GM18511 (cell line): ENCODE results near the gene NBDY.
"Not testable (repeated sequence)": the region's sequence is repeated elsewhere in the genome, so short reads cannot be mapped to it uniquely, and the experiment has no call there.

Source experiments
- ATAC-seq: cut with Tn5 transposase; IDR thresholded peaks from one replicate; pipeline ENCODE4 v1.9.1; 2021; ENCODE audit warnings: mild to moderate bottlenecking, moderate library complexity; ENCODE audit not compliant: unreplicated experiment

NBDY gene

DNA sequence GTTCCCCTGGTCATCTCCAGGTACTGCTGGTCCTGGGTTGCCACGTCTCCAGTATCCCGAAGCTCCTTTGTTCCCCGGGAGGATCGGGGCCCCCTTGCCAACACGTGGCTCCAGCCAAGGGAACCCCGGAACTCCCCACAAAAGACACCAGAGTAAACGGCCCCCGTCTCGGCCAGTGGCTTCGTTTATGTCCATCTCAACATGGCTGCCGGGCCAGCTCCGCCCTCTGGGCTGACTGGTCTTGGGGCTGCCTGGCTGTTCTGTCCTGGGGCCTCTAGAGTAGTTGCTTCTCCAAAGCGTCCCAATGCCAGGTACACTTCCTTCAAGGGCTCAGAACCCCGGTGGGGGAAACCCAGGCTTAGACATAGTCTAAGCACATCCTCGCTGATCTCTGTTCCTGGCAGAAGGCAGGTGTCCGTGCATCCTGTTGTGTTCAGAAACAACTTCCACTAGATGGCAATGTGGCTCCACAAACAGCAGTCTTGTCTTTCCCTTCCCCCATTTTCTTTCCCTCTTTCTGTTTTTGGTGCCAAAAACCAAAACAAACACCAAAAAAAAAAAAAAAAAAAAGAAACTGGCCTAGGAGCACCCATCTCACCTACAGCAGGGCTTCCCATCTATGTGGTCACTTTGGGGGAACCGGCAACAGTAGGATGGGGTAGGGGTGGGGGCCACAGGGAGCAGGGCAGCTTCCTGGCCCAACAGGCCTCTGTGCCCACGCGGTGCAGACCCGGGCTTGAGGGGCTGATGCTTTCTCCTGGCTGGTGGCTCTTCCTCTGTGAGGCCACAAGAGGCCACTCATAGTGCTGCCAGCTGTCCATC is 35.3 kb downstream of the NBDY start:
- ATAC-seq: peak; percentile 51

- peak; percentile 16 for ATAC-seq
Measured at GRCh38 chrX:56764975-56765791, 36.1 kb downstream of the NBDY start.

DNA sequence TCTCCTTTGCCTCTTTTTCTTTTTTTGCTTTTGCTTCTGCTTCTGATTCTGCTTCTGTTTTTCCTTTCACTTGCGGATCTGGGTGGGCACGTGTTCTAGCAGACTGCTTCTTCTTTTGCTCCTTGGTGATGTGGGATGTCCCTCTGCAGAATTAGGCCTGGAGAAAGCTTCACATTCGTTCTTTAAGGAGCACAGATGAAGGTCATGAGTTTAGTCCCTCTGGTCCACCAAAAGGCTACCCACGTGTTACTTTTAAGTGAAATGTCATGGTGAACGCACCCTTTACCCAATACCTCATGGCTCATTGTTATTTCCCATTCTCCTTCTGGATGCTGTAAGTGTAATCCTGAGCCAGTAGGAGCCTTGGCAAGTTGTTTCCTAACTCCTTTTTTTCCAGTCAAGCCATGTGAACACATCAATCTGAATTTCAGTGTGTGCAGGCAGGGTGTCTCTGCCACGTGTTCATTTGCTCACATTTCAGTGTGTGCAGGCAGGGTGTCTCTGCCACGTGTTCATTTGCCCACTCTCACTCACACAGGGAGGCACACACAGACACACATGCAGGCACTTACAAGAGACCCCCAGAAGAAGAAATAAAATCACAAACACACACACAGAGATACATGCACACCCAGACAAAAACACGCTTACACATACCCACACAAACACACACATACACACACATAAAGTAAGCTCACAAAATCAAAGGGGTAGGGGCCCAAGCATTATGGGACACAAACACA is 36.9 kb downstream of the NBDY start:
- no peak for ATAC-seq

DNA sequence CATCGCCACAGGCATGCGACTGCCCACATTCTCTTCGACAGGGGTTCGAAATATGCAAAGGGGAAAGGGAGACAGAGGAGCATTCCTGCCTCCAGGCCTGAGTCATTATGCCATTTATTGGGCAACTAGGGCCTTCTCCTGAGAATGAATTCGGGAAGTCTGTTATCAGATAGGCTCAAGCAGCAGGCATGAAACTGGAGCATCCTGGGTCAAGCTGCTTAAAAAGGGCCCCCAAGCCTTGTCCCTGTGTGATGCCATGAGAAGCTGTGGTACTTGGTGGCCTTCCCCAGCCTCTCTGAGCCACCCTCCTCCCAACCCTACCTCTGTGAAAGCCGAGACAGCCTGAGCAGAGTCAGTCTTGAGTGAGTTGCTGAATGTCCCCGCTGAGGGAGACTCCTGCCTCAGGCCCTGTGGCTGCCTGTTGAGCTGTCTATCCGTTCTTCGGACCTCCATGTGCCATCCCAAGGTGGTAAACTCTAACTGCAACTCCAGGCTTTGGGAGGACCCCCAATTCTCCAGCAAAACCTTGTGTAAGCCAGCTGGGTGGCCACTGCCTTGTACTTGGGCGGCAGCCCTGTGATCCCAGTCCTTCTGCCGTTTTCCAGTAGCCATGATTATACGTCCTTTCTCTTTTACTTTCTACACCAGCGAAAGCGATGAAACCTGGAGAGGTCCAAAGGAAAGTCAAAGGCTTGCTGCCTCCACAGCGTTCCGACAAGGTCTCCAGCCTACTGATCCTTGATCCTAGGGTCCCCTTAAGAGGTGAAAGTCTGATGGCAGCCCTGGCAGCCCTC is 37.7 kb downstream of the NBDY start:
- ATAC-seq: no peak

DNA sequence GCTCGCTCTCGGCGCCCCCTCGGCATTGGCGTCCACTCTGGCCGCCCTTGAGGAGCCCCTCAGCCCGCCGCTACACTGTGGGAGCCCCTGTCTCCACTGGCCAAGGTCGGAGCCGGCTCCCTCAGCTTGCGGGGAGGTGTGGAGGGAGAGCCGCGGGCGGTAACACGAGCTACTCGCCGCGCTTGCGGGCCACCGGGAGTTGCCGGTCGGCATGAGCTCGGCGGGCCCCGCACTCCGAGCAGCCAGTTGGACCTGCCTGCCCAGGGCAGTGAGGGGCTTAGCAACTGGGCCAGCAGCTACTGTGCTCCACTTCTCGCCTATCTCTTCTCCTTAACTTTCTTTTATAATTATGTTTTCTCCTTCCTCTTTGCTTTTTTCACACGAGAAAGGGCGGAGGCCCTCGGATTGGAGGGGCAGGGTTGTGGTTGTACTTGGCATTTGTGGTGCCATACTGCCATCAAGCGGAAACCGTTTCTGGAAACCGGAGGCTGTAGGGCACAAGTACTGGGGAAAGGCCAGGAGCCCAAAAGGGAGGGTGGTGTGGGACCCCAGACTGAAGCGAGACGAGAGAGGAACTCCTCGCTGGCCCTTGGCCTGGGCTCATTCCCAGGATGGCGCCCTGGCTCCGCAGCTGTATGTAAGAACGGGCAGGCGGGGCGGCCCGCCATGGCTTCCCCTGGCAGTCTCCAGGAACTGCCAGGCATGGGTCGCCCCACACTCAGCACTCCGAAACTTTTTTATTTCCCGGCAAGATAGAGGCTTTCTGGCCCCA is 38.5 kb downstream of the NBDY start:
- ATAC-seq: peak; percentile 17

GRCh38 chrX:56768120-56768660 is 39.1 kb downstream of the NBDY start:
- ATAC-seq: not testable (repeated sequence)

DNA sequence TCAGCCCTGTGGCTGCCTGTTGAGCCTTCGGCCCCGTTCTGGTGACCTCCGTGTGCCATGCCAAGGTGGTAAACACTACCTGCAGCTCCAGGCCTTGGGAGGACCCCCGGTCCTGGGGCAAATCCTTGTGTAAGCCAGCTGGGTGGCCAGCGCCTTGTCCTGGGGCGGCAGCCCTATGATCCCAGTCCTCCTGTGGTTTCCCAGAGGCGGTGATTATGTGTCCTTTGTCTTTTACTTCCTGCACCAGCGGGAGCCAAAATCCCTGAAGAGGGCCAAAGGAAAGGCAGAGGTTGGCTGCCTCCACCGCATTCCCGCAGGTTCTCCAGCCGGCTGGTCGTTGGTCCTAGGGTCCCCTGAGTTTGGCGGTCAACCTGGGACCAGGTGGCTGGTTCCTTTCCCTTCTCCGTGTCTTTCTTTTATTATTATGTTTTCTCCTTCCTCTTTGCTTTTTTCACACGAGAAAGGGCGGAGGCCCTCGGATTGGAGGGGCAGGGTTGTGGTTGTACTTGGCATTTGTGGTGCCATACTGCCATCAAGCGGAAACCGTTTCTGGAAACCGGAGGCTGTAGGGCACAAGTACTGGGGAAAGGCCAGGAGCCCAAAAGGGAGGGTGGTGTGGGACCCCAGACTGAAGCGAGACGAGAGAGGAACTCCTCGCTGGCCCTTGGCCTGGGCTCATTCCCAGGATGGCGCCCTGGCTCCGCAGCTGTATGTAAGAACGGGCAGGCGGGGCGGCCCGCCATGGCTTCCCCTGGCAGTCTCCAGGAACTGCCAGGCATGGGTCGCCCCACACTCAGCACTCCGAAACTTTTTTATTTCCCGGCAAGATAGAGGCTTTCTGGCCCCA is 43.9 kb downstream of the NBDY start:
- peak; percentile 44 for ATAC-seq

DNA sequence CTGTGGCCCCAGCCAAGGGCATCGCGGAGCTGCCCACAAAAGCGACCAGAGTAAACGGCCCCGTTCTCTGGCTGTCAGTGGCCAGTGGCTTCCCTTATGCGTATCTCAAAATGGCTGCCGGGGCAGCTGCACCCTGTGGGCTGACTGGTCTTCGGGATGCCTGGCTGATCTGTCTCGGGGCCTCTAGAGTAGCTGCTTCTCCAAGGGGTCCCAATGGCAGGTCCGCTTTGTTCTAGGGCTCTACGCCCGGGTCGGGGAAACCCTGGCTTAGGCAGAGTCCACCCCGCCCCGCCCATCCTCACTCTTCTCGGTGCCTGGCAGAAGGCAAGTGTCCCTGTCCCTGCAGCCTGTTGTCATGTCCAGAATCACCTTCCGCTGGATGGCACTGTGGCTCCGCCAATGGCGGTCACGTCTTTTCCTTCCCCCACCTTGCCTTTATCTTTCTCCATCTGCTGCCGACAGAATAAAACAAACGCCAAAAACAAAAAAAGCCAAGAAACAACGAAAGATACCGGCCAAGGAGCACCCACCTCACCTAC is 44.5 kb downstream of the NBDY start:
- ATAC-seq: peak; percentile 43

DNA sequence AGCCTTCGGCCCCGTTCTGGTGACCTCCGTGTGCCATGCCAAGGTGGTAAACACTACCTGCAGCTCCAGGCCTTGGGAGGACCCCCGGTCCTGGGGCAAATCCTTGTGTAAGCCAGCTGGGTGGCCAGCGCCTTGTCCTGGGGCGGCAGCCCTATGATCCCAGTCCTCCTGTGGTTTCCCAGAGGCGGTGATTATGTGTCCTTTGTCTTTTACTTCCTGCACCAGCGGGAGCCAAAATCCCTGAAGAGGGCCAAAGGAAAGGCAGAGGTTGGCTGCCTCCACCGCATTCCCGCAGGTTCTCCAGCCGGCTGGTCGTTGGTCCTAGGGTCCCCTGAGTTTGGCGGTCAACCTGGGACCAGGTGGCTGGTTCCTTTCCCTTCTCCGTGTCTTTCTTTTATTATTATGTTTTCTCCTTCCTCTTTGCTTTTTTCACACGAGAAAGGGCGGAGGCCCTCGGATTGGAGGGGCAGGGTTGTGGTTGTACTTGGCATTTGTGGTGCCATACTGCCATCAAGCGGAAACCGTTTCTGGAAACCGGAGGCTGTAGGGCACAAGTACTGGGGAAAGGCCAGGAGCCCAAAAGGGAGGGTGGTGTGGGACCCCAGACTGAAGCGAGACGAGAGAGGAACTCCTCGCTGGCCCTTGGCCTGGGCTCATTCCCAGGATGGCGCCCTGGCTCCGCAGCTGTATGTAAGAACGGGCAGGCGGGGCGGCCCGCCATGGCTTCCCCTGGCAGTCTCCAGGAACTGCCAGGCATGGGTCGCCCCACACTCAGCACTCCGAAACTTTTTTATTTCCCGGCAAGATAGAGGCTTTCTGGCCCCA is 49.3 kb downstream of the NBDY start:
- ATAC-seq: peak; percentile 47

GRCh38 chrX:56778924-56779468 is 50.0 kb downstream of the NBDY start:
- peak; percentile 47 for ATAC-seq

DNA sequence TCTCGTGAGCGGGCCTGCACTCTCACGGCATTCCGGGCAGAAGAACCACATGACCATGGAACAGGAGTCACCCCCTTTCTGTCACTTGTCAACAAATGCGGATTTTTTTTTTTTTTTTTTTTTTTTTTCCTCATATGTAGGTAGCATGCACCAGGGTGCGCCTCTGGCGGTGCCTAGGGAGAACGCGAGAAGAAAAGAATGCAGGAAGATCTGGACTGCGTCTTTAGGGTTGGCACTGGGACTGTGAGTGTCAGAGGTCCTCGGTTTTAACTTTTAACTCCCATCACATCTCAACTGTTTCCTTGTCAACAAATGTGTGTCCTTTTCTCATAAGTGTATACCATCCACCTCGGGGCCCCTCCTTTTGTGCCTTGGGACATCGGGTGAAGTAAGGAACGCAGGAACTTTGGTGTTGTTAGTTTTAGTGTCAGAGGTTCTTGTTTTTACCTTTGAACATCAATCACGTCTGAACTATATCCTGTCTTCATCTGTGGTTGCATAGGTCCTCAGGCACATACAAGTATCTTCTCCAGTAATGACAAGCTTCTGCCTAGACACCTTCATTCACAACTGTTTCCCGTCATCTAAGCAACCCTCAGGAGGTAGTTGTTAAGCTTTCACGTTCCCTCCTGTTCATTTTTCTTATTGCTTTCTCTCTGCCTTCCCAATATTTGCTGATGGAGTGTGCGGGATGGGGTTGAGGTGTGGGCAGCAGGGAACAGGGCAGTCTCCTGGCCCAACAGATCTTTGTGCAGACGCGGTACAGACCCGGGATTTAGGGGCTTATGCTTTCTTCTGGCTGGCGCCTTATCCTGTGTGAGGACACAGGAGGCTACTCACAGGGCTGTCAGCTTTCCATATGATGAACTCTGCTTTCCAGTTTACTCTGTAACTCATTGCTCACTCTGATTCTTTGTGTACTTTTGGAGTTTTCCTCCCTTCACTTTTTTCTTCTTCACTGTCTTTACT is 51.9 kb downstream of the NBDY start:
- not testable (repeated sequence) for ATAC-seq

GRCh38 chrX:56782352-56782751 is 53.3 kb downstream of the NBDY start:
- no peak for ATAC-seq

- ATAC-seq: peak; percentile 6
Measured at GRCh38 chrX:56782791-56783449, 53.9 kb downstream of the NBDY start.

GRCh38 chrX:56783450-56783831 is 54.4 kb downstream of the NBDY start:
- ATAC-seq: peak; percentile 41

DNA sequence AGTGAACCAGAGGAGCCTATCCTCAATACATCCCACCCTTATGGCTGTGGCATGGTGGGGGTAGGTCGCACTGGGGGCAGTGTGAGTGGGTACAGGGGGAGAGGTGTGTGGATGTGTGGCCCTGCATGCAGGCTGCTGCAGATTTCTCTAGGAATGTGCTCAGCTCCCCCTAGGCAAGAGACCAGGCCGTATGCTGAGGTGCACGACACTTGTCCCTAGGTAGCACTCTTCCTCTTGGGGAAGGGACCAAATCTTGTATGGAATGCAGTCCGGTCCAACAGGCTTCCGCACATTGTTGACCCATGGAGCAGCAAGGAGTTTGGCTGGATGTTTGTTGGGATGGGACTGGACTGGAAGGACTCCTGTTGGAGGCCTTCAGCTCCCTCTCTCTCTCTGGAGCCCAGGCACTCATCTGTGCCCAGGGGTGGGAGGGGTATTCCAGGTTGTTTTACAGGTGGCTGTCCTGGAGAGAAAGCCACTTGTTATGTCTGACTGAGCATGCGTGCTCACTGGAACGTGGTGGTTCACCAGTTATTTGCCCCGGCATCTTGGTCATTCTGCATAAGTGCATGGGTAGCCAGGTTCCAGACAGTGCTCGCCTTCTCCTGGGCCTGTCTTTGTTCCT is 55.1 kb downstream of the NBDY start:
- no peak for ATAC-seq
